ENCODE measurements around the gene PDSS2.

PDSS2 gene

DNA sequence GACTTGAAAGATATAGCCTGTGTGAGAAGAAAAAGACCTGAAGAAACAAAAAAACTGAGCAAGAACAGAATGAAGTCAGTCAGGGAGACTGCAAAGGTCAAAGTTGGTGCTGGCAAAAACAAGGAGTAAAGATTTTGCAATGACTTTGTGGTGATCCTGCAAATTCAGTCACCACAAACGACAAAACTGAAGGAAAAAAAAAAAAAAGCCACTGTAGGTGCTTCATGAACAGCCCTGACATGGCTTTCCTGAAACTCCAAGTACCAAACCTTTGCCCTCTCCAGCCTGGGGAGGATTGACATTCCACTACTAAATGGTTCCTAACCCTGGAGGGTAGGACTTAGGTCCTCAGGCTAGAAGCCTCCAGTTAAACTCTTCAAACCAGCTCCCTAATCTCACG is 229.3 kb downstream of the PDSS2 start:
- Histone ChIP-seq H3K9me2 (replicated peaks; ENCODE audit: control insufficient read depth, low read length) (no peaks in the 10 kb centered on the region), H3K9me3 (ENCODE audit: control insufficient read depth, insufficient read depth, low read length) (no peaks in the 10 kb centered on the region), H4K20me1 (ENCODE audit: control insufficient read depth, insufficient read depth, low read depth, low read length) (no peaks in the 10 kb centered on the region), H3K4me1 (ENCODE audit: control insufficient read depth, low read length) (no peaks in the 10 kb centered on the region), H3K36me3 (ENCODE audit: control insufficient read depth, low read length) (no peaks in the 10 kb centered on the region), H3F3A (ENCODE audit: control insufficient read depth, insufficient read depth) (no peaks in the 10 kb centered on the region), H3K79me2 (ENCODE audit: control insufficient read depth, low read length) (no peaks in the 10 kb centered on the region), H3K4me3 (ENCODE audit: low read length) (no peak overlapping the region), H3K27ac (ENCODE audit: low read depth, low read length) (no peak overlapping the region), H3K4me2 (ENCODE audit: low read length) (no peak overlapping the region), H3K27me3 (ENCODE audit: control insufficient read depth, low read length) (no peaks in the 10 kb centered on the region)
- no peak for TF ChIP-seq EZH2phosphoT487 (IDR thresholded peaks at IDR 0.05; ENCODE audit: borderline replicate concordance, low read length)
- TF ChIP-seq, protein P1, sequence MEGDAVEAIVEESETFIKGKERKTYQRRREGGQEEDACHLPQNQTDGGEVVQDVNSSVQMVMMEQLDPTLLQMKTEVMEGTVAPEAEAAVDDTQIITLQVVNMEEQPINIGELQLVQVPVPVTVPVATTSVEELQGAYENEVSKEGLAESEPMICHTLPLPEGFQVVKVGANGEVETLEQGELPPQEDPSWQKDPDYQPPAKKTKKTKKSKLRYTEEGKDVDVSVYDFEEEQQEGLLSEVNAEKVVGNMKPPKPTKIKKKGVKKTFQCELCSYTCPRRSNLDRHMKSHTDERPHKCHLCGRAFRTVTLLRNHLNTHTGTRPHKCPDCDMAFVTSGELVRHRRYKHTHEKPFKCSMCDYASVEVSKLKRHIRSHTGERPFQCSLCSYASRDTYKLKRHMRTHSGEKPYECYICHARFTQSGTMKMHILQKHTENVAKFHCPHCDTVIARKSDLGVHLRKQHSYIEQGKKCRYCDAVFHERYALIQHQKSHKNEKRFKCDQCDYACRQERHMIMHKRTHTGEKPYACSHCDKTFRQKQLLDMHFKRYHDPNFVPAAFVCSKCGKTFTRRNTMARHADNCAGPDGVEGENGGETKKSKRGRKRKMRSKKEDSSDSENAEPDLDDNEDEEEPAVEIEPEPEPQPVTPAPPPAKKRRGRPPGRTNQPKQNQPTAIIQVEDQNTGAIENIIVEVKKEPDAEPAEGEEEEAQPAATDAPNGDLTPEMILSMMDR (IDR thresholded peaks at IDR 0.05; ENCODE audit: low read depth, low read length, poor library complexity, severe bottlenecking), result no peak

- H3K27ac ChIP-seq (ENCODE audit: low read depth, low read length), result no peak overlapping the region
- TF ChIP-seq EZH2phosphoT487 (IDR thresholded peaks at IDR 0.05; ENCODE audit: borderline replicate concordance, low read length), result no peak
- TF ChIP-seq, protein P1 (IDR thresholded peaks at IDR 0.05; ENCODE audit: low read depth, low read length, poor library complexity, severe bottlenecking), result no peak
- no peaks in the 10 kb centered on the region for H4K20me1 ChIP-seq (ENCODE audit: control insufficient read depth, insufficient read depth, low read depth, low read length)
Observed at GRCh38 chr6:107228754-107229153, 230.6 kb downstream of the PDSS2 start.

GRCh38 chr6:107221519-107221918 is 237.8 kb downstream of the PDSS2 start:
- Histone ChIP-seq H3K27me3 (ENCODE audit: control insufficient read depth, low read length) (no peaks in the 10 kb centered on the region), H4K20me1 (ENCODE audit: control insufficient read depth, insufficient read depth, low read depth, low read length) (no peaks in the 10 kb centered on the region), H3K27ac (ENCODE audit: low read depth, low read length) (no peak overlapping the region), H3F3A (ENCODE audit: control insufficient read depth, insufficient read depth) (no peaks in the 10 kb centered on the region), H3K4me1 (ENCODE audit: control insufficient read depth, low read length) (no peaks in the 10 kb centered on the region), H3K79me2 (ENCODE audit: control insufficient read depth, low read length) (no peaks in the 10 kb centered on the region), H3K9me2 (replicated peaks; ENCODE audit: control insufficient read depth, low read length) (no peaks in the 10 kb centered on the region), H3K36me3 (ENCODE audit: control insufficient read depth, low read length) (no peaks in the 10 kb centered on the region), H3K4me2 (ENCODE audit: low read length) (no peak overlapping the region), H3K9me3 (ENCODE audit: control insufficient read depth, insufficient read depth, low read length) (no peaks in the 10 kb centered on the region), H3K4me3 (ENCODE audit: low read length) (no peak overlapping the region)
- TF ChIP-seq, protein P1 (IDR thresholded peaks at IDR 0.05; ENCODE audit: low read depth, low read length, poor library complexity, severe bottlenecking), result no peak
- no peak for TF ChIP-seq EZH2phosphoT487 (IDR thresholded peaks at IDR 0.05; ENCODE audit: borderline replicate concordance, low read length)

More at GRCh38 chr6:107228754-107229153, 230.6 kb downstream of the PDSS2 start:
- Histone ChIP-seq H3K9me3 (ENCODE audit: control insufficient read depth, insufficient read depth, low read length) (no peaks in the 10 kb centered on the region), H3K4me2 (ENCODE audit: low read length) (no peak overlapping the region), H3K4me1 (ENCODE audit: control insufficient read depth, low read length) (no peaks in the 10 kb centered on the region), H3K36me3 (ENCODE audit: control insufficient read depth, low read length) (no peaks in the 10 kb centered on the region), H3K4me3 (ENCODE audit: low read length) (no peak overlapping the region), H3F3A (ENCODE audit: control insufficient read depth, insufficient read depth) (no peaks in the 10 kb centered on the region), H3K9me2 (replicated peaks; ENCODE audit: control insufficient read depth, low read length) (no peaks in the 10 kb centered on the region), H3K27me3 (ENCODE audit: control insufficient read depth, low read length) (no peaks in the 10 kb centered on the region), H3K79me2 (ENCODE audit: control insufficient read depth, low read length) (no peaks in the 10 kb centered on the region)

Measured in DOHH2 (cell line).